ENCODE measurements around the gene MMP15.

DNA sequence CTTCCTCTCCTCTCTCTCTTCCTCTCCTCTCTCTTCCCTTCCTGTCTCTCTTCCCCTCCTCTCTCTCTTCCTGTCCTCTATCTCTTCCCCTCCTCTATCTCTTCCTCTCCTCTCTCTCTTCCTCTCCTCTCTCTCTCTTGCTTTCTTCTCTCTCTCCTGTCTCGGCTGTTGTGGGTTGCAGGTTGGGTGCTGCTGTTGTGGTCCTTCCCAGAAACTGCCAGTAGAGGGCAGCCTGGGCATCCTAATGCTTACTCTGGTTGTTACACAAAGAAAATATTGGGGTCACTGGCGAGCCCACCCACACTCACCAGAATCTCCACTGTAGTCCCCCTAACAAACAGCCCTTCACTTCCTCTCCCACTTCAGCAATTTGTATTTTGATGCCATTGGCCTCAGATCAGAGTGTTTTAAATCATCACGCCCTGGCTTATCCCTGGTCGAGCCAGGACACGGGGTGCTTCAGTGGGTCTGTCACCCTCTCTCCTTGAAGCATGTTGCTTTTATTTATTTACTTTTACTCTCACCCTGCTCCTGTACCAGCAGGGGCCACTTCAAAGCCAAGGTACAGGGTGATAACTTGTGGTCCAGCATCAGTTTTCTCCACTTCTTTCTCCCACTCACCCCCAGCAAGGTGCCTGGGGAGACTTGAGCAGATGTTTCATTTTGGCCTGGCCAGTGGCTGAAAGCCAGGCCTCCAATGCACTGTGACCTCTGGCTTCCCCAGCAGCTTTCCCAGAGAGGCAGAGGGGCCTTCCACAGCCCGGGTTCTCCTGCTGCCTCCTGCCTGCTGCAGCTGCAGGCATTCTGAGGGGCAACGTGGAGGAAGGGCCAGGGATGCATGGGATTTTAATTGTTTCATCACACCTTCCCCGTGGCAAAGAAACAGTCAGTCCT lies 4.7 kb upstream of the MMP15 start:
- TF ChIP-seq POLR2A (IDR thresholded peaks at IDR 0.05; ENCODE audit: low read length), result no peak
- TF ChIP-seq GATA1 (IDR thresholded peaks at IDR 0.05; ENCODE audit: low read depth, low read length), result no peak
